ENCODE results near the gene ARHGEF7.

DNA sequence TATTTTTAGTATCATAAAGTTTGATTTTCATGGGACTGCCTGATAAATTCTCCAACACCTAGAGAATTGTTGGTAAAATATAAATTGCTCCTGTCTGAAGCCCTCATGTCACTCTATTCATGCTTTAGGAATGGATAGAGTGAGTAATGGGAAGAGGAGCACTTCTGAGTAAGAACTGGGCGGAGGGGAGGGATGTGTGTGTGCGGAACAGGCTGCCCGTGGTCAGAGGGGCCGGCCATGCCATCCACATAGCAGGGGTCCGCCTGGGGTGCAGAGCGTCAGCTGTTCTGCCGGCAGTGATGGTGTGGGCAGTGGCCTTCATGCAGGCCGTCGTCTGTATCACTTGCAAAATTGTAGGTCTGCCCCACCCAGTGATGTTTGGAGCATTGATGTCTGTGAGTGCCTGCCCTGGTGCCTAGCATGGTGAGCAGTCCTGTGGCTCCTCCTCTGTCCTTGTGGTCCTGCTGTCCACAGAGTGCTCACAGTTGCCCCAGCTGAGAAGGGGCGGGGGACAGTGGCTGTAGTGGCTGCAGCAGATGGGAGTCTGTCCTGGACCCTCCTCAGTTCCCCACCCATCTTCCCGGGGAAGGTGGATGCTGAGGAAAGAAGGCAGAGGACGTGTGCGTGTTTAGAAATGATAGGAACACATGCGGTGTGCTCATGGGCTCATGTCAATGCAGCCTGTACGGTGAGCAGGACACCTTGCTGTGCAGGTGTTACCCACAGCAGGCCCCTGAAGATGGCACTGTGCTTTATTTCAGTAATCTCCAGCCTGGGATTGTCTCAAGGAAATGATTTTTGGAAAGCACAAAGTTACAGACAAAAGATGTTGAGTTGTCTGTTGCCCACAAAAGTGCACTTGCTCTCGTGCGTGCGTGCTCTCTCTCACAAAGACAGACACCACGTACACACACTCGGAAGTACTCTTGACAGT is 155.9 kb downstream of the ARHGEF7 start:
- TF ChIP-seq, protein P1, sequence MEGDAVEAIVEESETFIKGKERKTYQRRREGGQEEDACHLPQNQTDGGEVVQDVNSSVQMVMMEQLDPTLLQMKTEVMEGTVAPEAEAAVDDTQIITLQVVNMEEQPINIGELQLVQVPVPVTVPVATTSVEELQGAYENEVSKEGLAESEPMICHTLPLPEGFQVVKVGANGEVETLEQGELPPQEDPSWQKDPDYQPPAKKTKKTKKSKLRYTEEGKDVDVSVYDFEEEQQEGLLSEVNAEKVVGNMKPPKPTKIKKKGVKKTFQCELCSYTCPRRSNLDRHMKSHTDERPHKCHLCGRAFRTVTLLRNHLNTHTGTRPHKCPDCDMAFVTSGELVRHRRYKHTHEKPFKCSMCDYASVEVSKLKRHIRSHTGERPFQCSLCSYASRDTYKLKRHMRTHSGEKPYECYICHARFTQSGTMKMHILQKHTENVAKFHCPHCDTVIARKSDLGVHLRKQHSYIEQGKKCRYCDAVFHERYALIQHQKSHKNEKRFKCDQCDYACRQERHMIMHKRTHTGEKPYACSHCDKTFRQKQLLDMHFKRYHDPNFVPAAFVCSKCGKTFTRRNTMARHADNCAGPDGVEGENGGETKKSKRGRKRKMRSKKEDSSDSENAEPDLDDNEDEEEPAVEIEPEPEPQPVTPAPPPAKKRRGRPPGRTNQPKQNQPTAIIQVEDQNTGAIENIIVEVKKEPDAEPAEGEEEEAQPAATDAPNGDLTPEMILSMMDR (conservative IDR thresholded peaks at IDR 0.05; ENCODE audit: low read depth in 2 of 2) = no peak
- TF ChIP-seq POLR2AphosphoS5 (IDR thresholded peaks at IDR 0.05; ENCODE audit: low read depth) (no peak), EZH2 (IDR thresholded peaks at IDR 0.05; ENCODE audit: low read depth, unreplicated experiment) (no peak), CREB1 (CRISPR knock-in tag; IDR thresholded peaks at IDR 0.05; ENCODE audit: low read depth) (no peak), ZNF331 (CRISPR knock-in tag; IDR thresholded peaks at IDR 0.05; ENCODE audit: low read depth) (no peak), EZH2phosphoT487 (IDR thresholded peaks at IDR 0.05; ENCODE audit: unreplicated experiment) (no peak), STAT1 (IDR thresholded peaks at IDR 0.05; ENCODE audit: unreplicated experiment) (no peak), ZNF114 (CRISPR knock-in tag; IDR thresholded peaks at IDR 0.05) (no peak), JUNB (IDR thresholded peaks at IDR 0.05; ENCODE audit: unreplicated experiment) (no peak), NANOG (IDR thresholded peaks at IDR 0.05; ENCODE audit: borderline replicate concordance) (no peak)
- TF ChIP-seq, protein P2, sequence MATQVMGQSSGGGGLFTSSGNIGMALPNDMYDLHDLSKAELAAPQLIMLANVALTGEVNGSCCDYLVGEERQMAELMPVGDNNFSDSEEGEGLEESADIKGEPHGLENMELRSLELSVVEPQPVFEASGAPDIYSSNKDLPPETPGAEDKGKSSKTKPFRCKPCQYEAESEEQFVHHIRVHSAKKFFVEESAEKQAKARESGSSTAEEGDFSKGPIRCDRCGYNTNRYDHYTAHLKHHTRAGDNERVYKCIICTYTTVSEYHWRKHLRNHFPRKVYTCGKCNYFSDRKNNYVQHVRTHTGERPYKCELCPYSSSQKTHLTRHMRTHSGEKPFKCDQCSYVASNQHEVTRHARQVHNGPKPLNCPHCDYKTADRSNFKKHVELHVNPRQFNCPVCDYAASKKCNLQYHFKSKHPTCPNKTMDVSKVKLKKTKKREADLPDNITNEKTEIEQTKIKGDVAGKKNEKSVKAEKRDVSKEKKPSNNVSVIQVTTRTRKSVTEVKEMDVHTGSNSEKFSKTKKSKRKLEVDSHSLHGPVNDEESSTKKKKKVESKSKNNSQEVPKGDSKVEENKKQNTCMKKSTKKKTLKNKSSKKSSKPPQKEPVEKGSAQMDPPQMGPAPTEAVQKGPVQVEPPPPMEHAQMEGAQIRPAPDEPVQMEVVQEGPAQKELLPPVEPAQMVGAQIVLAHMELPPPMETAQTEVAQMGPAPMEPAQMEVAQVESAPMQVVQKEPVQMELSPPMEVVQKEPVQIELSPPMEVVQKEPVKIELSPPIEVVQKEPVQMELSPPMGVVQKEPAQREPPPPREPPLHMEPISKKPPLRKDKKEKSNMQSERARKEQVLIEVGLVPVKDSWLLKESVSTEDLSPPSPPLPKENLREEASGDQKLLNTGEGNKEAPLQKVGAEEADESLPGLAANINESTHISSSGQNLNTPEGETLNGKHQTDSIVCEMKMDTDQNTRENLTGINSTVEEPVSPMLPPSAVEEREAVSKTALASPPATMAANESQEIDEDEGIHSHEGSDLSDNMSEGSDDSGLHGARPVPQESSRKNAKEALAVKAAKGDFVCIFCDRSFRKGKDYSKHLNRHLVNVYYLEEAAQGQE (IDR thresholded peaks at IDR 0.05; ENCODE audit: unreplicated experiment) = no peak
- TF ChIP-seq, protein P3, sequence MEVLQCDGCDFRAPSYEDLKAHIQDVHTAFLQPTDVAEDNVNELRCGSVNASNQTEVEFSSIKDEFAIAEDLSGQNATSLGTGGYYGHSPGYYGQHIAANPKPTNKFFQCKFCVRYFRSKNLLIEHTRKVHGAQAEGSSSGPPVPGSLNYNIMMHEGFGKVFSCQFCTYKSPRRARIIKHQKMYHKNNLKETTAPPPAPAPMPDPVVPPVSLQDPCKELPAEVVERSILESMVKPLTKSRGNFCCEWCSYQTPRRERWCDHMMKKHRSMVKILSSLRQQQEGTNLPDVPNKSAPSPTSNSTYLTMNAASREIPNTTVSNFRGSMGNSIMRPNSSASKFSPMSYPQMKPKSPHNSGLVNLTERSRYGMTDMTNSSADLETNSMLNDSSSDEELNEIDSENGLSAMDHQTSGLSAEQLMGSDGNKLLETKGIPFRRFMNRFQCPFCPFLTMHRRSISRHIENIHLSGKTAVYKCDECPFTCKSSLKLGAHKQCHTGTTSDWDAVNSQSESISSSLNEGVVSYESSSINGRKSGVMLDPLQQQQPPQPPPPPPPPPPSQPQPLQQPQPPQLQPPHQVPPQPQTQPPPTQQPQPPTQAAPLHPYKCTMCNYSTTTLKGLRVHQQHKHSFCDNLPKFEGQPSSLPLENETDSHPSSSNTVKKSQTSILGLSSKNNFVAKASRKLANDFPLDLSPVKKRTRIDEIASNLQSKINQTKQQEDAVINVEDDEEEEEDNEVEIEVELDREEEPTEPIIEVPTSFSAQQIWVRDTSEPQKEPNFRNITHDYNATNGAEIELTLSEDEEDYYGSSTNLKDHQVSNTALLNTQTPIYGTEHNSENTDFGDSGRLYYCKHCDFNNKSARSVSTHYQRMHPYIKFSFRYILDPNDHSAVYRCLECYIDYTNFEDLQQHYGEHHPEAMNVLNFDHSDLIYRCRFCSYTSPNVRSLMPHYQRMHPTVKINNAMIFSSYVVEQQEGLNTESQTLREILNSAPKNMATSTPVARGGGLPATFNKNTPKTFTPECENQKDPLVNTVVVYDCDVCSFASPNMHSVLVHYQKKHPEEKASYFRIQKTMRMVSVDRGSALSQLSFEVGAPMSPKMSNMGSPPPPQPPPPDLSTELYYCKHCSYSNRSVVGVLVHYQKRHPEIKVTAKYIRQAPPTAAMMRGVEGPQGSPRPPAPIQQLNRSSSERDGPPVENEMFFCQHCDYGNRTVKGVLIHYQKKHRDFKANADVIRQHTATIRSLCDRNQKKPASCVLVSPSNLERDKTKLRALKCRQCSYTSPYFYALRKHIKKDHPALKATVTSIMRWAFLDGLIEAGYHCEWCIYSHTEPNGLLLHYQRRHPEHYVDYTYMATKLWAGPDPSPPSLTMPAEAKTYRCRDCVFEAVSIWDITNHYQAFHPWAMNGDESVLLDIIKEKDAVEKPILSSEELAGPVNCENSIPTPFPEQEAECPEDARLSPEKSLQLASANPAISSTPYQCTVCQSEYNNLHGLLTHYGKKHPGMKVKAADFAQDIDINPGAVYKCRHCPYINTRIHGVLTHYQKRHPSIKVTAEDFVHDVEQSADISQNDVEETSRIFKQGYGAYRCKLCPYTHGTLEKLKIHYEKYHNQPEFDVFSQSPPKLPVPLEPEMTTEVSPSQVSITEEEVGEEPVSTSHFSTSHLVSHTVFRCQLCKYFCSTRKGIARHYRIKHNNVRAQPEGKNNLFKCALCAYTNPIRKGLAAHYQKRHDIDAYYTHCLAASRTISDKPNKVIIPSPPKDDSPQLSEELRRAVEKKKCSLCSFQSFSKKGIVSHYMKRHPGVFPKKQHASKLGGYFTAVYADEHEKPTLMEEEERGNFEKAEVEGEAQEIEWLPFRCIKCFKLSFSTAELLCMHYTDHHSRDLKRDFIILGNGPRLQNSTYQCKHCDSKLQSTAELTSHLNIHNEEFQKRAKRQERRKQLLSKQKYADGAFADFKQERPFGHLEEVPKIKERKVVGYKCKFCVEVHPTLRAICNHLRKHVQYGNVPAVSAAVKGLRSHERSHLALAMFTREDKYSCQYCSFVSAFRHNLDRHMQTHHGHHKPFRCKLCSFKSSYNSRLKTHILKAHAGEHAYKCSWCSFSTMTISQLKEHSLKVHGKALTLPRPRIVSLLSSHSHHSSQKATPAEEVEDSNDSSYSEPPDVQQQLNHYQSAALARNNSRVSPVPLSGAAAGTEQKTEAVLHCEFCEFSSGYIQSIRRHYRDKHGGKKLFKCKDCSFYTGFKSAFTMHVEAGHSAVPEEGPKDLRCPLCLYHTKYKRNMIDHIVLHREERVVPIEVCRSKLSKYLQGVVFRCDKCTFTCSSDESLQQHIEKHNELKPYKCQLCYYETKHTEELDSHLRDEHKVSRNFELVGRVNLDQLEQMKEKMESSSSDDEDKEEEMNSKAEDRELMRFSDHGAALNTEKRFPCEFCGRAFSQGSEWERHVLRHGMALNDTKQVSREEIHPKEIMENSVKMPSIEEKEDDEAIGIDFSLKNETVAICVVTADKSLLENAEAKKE (CRISPR knock-in tag; IDR thresholded peaks at IDR 0.05) = no peak
- TF ChIP-seq, protein P4, sequence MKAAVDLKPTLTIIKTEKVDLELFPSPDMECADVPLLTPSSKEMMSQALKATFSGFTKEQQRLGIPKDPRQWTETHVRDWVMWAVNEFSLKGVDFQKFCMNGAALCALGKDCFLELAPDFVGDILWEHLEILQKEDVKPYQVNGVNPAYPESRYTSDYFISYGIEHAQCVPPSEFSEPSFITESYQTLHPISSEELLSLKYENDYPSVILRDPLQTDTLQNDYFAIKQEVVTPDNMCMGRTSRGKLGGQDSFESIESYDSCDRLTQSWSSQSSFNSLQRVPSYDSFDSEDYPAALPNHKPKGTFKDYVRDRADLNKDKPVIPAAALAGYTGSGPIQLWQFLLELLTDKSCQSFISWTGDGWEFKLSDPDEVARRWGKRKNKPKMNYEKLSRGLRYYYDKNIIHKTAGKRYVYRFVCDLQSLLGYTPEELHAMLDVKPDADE (IDR thresholded peaks at IDR 0.05) = no peak

All from GM23338 (cell line).